ENCODE data around the gene NMNAT2.

DNA sequence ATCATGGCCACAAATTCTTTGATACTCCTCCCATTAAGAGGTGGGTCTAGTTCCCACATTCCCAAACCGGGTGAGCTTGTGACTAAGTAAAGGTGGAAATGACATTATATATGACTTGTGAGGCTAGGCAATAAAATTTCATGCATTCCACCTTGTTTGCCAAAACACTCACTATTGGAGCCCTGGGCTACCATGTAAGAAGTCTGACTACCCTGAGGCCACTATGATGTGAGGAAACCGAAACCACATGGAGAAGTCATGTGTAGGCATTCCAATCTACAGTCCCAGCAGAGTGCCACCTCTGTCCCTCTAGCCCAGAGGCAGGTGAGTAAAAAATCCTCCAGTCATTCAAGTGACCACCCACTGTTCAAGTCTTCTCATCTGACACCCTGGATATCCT is 36.2 kb upstream of the NMNAT2 start:
- TF ChIP-seq TAF1 (CRISPR knock-in tag; IDR thresholded peaks at IDR 0.05) (no peak), ZNF124 (CRISPR knock-in tag; IDR thresholded peaks at IDR 0.05) (no peak), ZNF24 (IDR thresholded peaks at IDR 0.05) (no peak), FOXK1 (CRISPR knock-in tag; IDR thresholded peaks at IDR 0.05; ENCODE audit: borderline replicate concordance, low read depth) (no peak)
- TF ChIP-seq, protein P1, sequence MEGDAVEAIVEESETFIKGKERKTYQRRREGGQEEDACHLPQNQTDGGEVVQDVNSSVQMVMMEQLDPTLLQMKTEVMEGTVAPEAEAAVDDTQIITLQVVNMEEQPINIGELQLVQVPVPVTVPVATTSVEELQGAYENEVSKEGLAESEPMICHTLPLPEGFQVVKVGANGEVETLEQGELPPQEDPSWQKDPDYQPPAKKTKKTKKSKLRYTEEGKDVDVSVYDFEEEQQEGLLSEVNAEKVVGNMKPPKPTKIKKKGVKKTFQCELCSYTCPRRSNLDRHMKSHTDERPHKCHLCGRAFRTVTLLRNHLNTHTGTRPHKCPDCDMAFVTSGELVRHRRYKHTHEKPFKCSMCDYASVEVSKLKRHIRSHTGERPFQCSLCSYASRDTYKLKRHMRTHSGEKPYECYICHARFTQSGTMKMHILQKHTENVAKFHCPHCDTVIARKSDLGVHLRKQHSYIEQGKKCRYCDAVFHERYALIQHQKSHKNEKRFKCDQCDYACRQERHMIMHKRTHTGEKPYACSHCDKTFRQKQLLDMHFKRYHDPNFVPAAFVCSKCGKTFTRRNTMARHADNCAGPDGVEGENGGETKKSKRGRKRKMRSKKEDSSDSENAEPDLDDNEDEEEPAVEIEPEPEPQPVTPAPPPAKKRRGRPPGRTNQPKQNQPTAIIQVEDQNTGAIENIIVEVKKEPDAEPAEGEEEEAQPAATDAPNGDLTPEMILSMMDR (CRISPR knock-in tag; IDR thresholded peaks at IDR 0.05) = no peak
- TF ChIP-seq, protein P2, sequence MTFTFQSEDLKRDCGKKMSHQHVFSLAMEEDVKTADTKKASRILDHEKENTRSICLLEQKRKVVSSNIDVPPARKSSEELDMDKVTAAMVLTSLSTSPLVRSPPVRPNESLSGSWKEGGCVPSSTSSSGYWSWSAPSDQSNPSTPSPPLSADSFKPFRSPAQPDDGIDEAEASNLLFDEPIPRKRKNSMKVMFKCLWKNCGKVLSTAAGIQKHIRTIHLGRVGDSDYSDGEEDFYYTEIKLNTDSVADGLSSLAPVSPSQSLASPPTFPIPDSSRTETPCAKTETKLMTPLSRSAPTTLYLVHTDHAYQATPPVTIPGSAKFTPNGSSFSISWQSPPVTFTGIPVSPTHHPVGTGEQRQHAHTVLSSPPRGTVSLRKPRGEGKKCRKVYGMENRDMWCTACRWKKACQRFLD (CRISPR knock-in tag; IDR thresholded peaks at IDR 0.05; ENCODE audit: borderline replicate concordance) = no peak

All from HepG2 (cell line).